ENCODE data around the gene TEX38.

DNA sequence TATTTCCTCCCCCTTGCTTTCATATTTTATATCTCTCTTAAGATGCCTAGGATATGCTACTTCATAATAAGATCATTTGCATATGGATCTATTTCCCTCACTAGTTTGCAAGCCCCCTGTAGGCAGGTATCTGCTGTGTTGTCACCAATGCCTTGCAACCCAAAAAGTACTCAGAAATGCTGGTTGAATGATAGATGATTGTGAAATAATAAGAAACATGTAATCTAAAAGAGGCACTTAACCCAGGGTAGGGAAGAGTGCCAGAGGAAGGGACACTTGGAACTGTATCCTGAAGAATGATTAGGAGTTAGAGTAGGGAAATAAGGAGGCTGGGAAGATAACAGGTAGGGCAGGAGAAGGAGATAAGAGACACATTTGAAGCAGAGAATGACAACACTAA, 15.8 kb upstream of the TEX38 start:
- TF ChIP-seq, protein P1, sequence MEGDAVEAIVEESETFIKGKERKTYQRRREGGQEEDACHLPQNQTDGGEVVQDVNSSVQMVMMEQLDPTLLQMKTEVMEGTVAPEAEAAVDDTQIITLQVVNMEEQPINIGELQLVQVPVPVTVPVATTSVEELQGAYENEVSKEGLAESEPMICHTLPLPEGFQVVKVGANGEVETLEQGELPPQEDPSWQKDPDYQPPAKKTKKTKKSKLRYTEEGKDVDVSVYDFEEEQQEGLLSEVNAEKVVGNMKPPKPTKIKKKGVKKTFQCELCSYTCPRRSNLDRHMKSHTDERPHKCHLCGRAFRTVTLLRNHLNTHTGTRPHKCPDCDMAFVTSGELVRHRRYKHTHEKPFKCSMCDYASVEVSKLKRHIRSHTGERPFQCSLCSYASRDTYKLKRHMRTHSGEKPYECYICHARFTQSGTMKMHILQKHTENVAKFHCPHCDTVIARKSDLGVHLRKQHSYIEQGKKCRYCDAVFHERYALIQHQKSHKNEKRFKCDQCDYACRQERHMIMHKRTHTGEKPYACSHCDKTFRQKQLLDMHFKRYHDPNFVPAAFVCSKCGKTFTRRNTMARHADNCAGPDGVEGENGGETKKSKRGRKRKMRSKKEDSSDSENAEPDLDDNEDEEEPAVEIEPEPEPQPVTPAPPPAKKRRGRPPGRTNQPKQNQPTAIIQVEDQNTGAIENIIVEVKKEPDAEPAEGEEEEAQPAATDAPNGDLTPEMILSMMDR (IDR thresholded peaks at IDR 0.05; ENCODE audit: low read depth, low read length) = no peak
- no peak for TF ChIP-seq EZH2phosphoT487 (IDR thresholded peaks at IDR 0.05; ENCODE audit: low read depth)
